GM18858 (cell line): ENCODE measurements around the gene EIF4E1B.
A peak's percentile ranks its signal among the peaks of the same experiment; 100 is the strongest.

Source experiments
- ATAC-seq: cut with Tn5 transposase; IDR thresholded peaks from one replicate; pipeline ENCODE4 v1.9.1; 2021; ENCODE audit not compliant: unreplicated experiment

The EIF4E1B gene

GRCh38 chr5:176662371-176663333 is 32.2 kb downstream of the EIF4E1B start:
- no peak for ATAC-seq

- ATAC-seq = no peak
These were observed 33.1 kb downstream of the EIF4E1B start for GRCh38 chr5:176663566-176663965.

- ATAC-seq = no peak
These were observed 34.0 kb downstream of the EIF4E1B start for GRCh38 chr5:176664479-176664878.

- ATAC-seq = no peak
These were observed 34.4 kb downstream of the EIF4E1B start for GRCh38 chr5:176664886-176665285.

- ATAC-seq = no peak
These were observed 35.0 kb downstream of the EIF4E1B start for GRCh38 chr5:176665517-176665916.

- ATAC-seq = no peak
These were observed 37.2 kb downstream of the EIF4E1B start for GRCh38 chr5:176667637-176668036.

- no peak for ATAC-seq
These were observed 40.0 kb downstream of the EIF4E1B start for GRCh38 chr5:176670449-176670848.

GRCh38 chr5:176671399-176671798 is 40.9 kb downstream of the EIF4E1B start:
- ATAC-seq = no peak

GRCh38 chr5:176671890-176672747 is 41.6 kb downstream of the EIF4E1B start:
- ATAC-seq = no peak

- no peak for ATAC-seq
These were observed 43.4 kb downstream of the EIF4E1B start for GRCh38 chr5:176673651-176674583.

- ATAC-seq = no peak
These were observed 44.3 kb downstream of the EIF4E1B start for GRCh38 chr5:176674799-176675198.

GRCh38 chr5:176675676-176676360 is 45.3 kb downstream of the EIF4E1B start:
- no peak for ATAC-seq

- peak; percentile 55 for ATAC-seq
These were observed 45.9 kb downstream of the EIF4E1B start for GRCh38 chr5:176676361-176676824.

GRCh38 chr5:176677209-176677939 is 46.9 kb downstream of the EIF4E1B start:
- no peak for ATAC-seq

- no peak for ATAC-seq
These were observed 48.1 kb downstream of the EIF4E1B start for GRCh38 chr5:176678584-176678983.

GRCh38 chr5:176679365-176680225 is 49.1 kb downstream of the EIF4E1B start:
- no peak for ATAC-seq

GRCh38 chr5:176680226-176680563 is 49.7 kb downstream of the EIF4E1B start:
- no peak for ATAC-seq

- no peak for ATAC-seq
These were observed 51.6 kb downstream of the EIF4E1B start for GRCh38 chr5:176682016-176682531.
